Mesenchymal stem cell (in vitro differentiated cells and primary cell): ENCODE measurements around the gene PHF8.

ENCODE experiments used
- DNase-seq: peaks from one replicate; pipeline ENCODE4 v3.0.0-alpha.2; 2013
- H2AFZ ChIP-seq: one replicate; pipeline ENCODE4 v1.6.1; 2013; ENCODE audit warnings: low read depth, mild to moderate bottlenecking, control low read depth, inconsistent platforms, low read length, moderate library complexity
- H2AK5ac ChIP-seq: 2 replicates; pipeline ENCODE4 v1.6.1; 2013; ENCODE audit warnings: low read length, moderate library complexity, mild to moderate bottlenecking, inconsistent platforms; ENCODE audit not compliant: severe bottlenecking
- H2BK120ac ChIP-seq: one replicate; pipeline ENCODE4 v1.6.1; 2013; ENCODE audit warnings: low read depth, mild to moderate bottlenecking, inconsistent platforms, low read length, moderate library complexity
- H2BK12ac ChIP-seq, 2 experiments: one replicate each; pipeline ENCODE4 v1.6.1; 2013; ENCODE audit warnings: inconsistent platforms in 2 of 2, low read length in 2 of 2, mild to moderate bottlenecking in 2 of 2, moderate library complexity in 2 of 2, control low read depth in 1 of 2
- H2BK15ac ChIP-seq: one replicate; pipeline ENCODE4 v1.6.1; 2013; ENCODE audit warnings: mild to moderate bottlenecking, low read depth, inconsistent platforms; ENCODE audit not compliant: poor library complexity, severe bottlenecking
- H2BK5ac ChIP-seq: 2 replicates; pipeline ENCODE4 v1.6.1; 2013; ENCODE audit warnings: low read depth, mild to moderate bottlenecking, low read length, control low read depth, inconsistent platforms; ENCODE audit not compliant: poor library complexity, severe bottlenecking
- H3K14ac ChIP-seq, 2 experiments: one replicate each; pipeline ENCODE4 v1.6.1; 2013; ENCODE audit warnings: inconsistent platforms in 2 of 2, low read length in 2 of 2, control low read depth in 1 of 2, mild to moderate bottlenecking in 1 of 2, moderate library complexity in 1 of 2
- H3K18ac ChIP-seq, 2 experiments: one replicate each; pipeline ENCODE4 v1.6.1; 2013; ENCODE audit warnings: inconsistent platforms in 2 of 2, low read length in 2 of 2, control low read depth in 1 of 2, low read depth in 1 of 2, mild to moderate bottlenecking in 1 of 2
- H3K23ac ChIP-seq, 2 experiments: one replicate each; pipeline ENCODE4 v1.6.1; 2013; ENCODE audit warnings: inconsistent platforms in 2 of 2, low read length in 2 of 2, mild to moderate bottlenecking in 2 of 2, moderate library complexity in 2 of 2, control low read depth in 1 of 2
- H3K27ac ChIP-seq: 2 replicates; pipeline ENCODE4 v1.5.1; 2013; ENCODE audit warnings: mild to moderate bottlenecking, moderate library complexity, low read length, control low read depth, inconsistent platforms; ENCODE audit not compliant: poor library complexity, severe bottlenecking
- H3K27me3 ChIP-seq, 2 experiments: 2 replicates each; pipeline versions ENCODE4 v1.6.1 to v1.7.0; 2013; ENCODE audit warnings: low read length in 2 of 2, mild to moderate bottlenecking in 2 of 2, moderate library complexity in 2 of 2, control low read depth in 1 of 2, inconsistent platforms in 1 of 2; ENCODE audit not compliant: control insufficient read depth in 1 of 2, insufficient read depth in 1 of 2
- H3K36me3 ChIP-seq, 2 experiments: 2 replicates each; pipeline versions ENCODE4 v1.6.1 to v1.7.0; 2013; ENCODE audit warnings: low read length in 2 of 2, control low read depth in 1 of 2, inconsistent platforms in 1 of 2, low read depth in 1 of 2, mild to moderate bottlenecking in 1 of 2; ENCODE audit not compliant: insufficient read depth in 2 of 2, control insufficient read depth in 1 of 2
- H3K4ac ChIP-seq, 2 experiments: one replicate each; pipeline ENCODE4 v1.6.1; 2013; ENCODE audit warnings: inconsistent platforms in 2 of 2, low read length in 2 of 2, mild to moderate bottlenecking in 2 of 2, moderate library complexity in 2 of 2, control low read depth in 1 of 2, low read depth in 1 of 2
- H3K4me1 ChIP-seq: 2 replicates; pipeline ENCODE4 v1.6.1; 2013; ENCODE audit warnings: low read depth, low read length, control low read depth; ENCODE audit not compliant: control insufficient read depth, insufficient read depth
- H3K4me2 ChIP-seq: 2 replicates; pipeline ENCODE4 v1.6.1; 2013; ENCODE audit warnings: low read length, mild to moderate bottlenecking, inconsistent platforms; ENCODE audit not compliant: poor library complexity, severe bottlenecking
- H3K4me3 ChIP-seq, 2 experiments: 2 replicates each; pipeline versions ENCODE4 v1.5.1 to v1.7.0; 2013; ENCODE audit warnings: low read length in 2 of 2, mild to moderate bottlenecking in 2 of 2, control low read depth in 1 of 2, low read depth in 1 of 2; ENCODE audit not compliant: insufficient read depth in 1 of 2
- H3K79me1 ChIP-seq: replicated peaks from 2 replicates; pipeline ENCODE4 v1.6.1; 2013; ENCODE audit warnings: mild to moderate bottlenecking, control low read depth, low read length, inconsistent platforms; ENCODE audit not compliant: poor library complexity, severe bottlenecking
- H3K9ac ChIP-seq: 2 replicates; pipeline ENCODE4 v1.7.0; 2013; ENCODE audit warnings: mild to moderate bottlenecking, low read length, moderate library complexity
- H3K9me3 ChIP-seq: 2 replicates; pipeline ENCODE4 v1.7.0; 2013; ENCODE audit warnings: mild to moderate bottlenecking, low read length; ENCODE audit not compliant: control insufficient read depth
- H4K8ac ChIP-seq: one replicate; pipeline ENCODE4 v1.6.1; 2013; ENCODE audit warnings: inconsistent platforms, mild to moderate bottlenecking, low read length, moderate library complexity
- H4K91ac ChIP-seq: one replicate; pipeline ENCODE4 v1.6.1; 2013; ENCODE audit warnings: mild to moderate bottlenecking, low read length, inconsistent platforms
- WGBS: methylation state at CpG from one replicate; pipeline ENCODE4 v1.1.7; 2013; ENCODE audit warnings: mixed read lengths; 5-methylcytosine and 5-hydroxymethylcytosine counted together

The PHF8 gene

GRCh38 chrX:54030329-54030728, 13.9 kb downstream of the PHF8 start:
- Histone ChIP-seq H2BK12ac (no peak overlapping the region), H3K27me3 (peaks cover 0 to 9% of the 10 kb centered on the region in 2 experiments), H4K8ac (no peak overlapping the region), H3K4me3 (no peak overlapping the region), H3K9ac (no peak overlapping the region), H3K9me3 (no peaks in the 10 kb centered on the region), H3K23ac (no peak overlapping the region), H2BK15ac (no peak overlapping the region), H4K91ac (no peak overlapping the region), H3K4me1 (no peaks in the 10 kb centered on the region), H3K4ac (no peak overlapping the region), H3K36me3 (peaks cover 4 to 57% of the 10 kb centered on the region in 2 experiments), H2AK5ac (no peak overlapping the region), H3K14ac (no peak overlapping the region), H3K4me2 (no peak overlapping the region), H3K18ac (no peak overlapping the region), H2BK5ac (no peak overlapping the region), H3K27ac (no peak overlapping the region), H2AFZ (no peak overlapping the region), H3K79me1 (peaks cover 16% of the 10 kb centered on the region), H2BK120ac (no peak overlapping the region)
- 100% methylated on average over 2 of the region's 4 CpGs for WGBS
- DNase-seq: no peak

GRCh38 chrX:54029529-54030143, 14.6 kb downstream of the PHF8 start:
- Histone ChIP-seq H3K18ac (no peak overlapping the region), H3K9me3 (no peaks in the 10 kb centered on the region), H2BK120ac (no peak overlapping the region), H3K4me2 (no peak overlapping the region), H3K9ac (no peak overlapping the region), H3K27ac (no peak overlapping the region), H3K27me3 (peaks cover 0 to 9% of the 10 kb centered on the region in 2 experiments), H3K4me1 (no peaks in the 10 kb centered on the region), H2BK15ac (no peak overlapping the region), H2AFZ (no peak overlapping the region), H4K91ac (no peak overlapping the region), H3K23ac (no peak overlapping the region), H3K4ac (no peak overlapping the region), H2AK5ac (no peak overlapping the region), H2BK5ac (no peak overlapping the region), H3K36me3 (peaks cover 3 to 53% of the 10 kb centered on the region in 2 experiments), H3K79me1 (peaks cover 16% of the 10 kb centered on the region), H3K14ac (no peak overlapping the region), H3K4me3 (no peak overlapping the region), H2BK12ac (no peak overlapping the region), H4K8ac (no peak overlapping the region)
- DNase-seq: no peak
- 94% methylated on average over 10 of the region's 10 CpGs for WGBS

DNA sequence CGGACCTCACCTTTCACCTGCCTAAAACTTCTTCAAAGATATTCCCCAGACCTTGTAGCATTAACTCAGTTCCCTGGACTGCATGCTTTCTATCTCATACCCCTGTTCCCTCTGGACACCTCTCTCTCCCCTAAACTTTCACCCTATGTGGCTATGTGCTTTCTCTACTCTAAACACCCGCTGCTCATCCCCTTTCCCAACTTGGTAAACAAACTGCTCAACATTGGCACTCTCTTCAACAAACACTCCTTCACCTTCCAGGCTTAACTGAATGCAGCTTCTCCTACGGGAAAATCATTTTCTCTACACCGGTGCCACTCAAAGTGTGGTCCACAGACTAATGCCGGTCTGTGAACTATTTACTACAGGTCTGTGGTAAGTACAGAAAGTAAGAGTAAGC, 19.9 kb downstream of the PHF8 start:
- Histone ChIP-seq H3K9ac (no peak overlapping the region), H3K4ac (no peak overlapping the region), H2BK5ac (no peak overlapping the region), H3K4me3 (no peak overlapping the region), H3K79me1 (peaks cover 7% of the 10 kb centered on the region), H3K18ac (no peak overlapping the region), H4K91ac (no peak overlapping the region), H2AFZ (no peak overlapping the region), H3K23ac (no peak overlapping the region), H3K4me1 (no peaks in the 10 kb centered on the region), H4K8ac (no peak overlapping the region), H2BK15ac (no peak overlapping the region), H3K14ac (no peak overlapping the region), H3K9me3 (no peaks in the 10 kb centered on the region), H3K36me3 (peaks cover 0 to 36% of the 10 kb centered on the region in 2 experiments), H2AK5ac (no peak overlapping the region), H3K27ac (no peak overlapping the region), H3K4me2 (no peak overlapping the region), H3K27me3 (peaks cover 0 to 4% of the 10 kb centered on the region in 2 experiments), H2BK120ac (no peak overlapping the region), H2BK12ac (no peak overlapping the region)
- no peak for DNase-seq
- WGBS: 100% methylated on average over 2 of the region's 5 CpGs

DNA sequence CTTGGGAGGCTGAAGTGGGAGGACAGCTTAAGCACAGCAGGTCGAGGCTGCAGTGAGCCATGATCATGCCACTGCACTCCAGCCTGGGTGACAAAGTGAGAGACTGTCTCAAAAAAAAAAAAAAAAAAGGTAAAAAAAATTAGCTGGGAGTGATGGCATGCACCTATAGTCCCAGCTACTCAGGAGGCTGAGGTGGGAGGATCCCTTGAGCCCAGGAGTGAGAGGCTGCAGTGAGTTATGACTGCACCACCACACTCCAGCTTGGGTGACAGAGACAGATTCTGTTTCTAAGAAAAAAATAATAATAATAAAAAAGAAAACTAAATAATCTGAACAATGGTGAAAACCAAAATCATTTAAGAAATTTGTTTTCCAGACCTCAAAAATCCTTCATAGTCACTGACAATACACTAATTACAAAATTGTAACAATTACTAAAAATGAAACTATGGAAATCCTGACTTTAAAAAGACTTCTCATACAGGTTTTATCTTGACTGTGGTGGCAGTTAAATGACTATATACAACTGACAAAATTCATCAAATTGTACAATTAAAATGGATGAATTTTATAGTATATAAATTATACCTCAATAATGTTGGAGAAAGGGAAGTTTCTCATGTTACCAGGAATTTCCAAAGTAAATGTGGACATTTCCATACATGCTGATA, 31.3 kb downstream of the PHF8 start:
- no peak overlapping the region for H3K14ac ChIP-seq
- H3K9ac ChIP-seq: no peak overlapping the region
- no peak overlapping the region for H4K8ac ChIP-seq
- no peak overlapping the region for H2AK5ac ChIP-seq
- DNase-seq: no peak
- no peak overlapping the region for H2BK15ac ChIP-seq
- H3K4me3 ChIP-seq: no peak overlapping the region
- H3K4me1 ChIP-seq: no peaks in the 10 kb centered on the region
- H2AFZ ChIP-seq: no peak overlapping the region
- H3K79me1 ChIP-seq: peaks cover 1% of the 10 kb centered on the region
- no peak overlapping the region for H3K18ac ChIP-seq
- H3K23ac ChIP-seq: no peak overlapping the region
- peaks cover 27 to 38% of the 10 kb centered on the region in 2 experiments for H3K36me3 ChIP-seq
- 100% methylated on average over 1 of the region's 1 CpG for WGBS
- no peaks in the 10 kb centered on the region for H3K9me3 ChIP-seq
- H4K91ac ChIP-seq: no peak overlapping the region
- H2BK12ac ChIP-seq: no peak overlapping the region
- no peaks in the 10 kb centered on the region for H3K27me3 ChIP-seq
- no peak overlapping the region for H2BK120ac ChIP-seq
- H3K27ac ChIP-seq: no peak overlapping the region
- H3K4me2 ChIP-seq: no peak overlapping the region
- H3K4ac ChIP-seq: no peak overlapping the region
- no peak overlapping the region for H2BK5ac ChIP-seq
